ENCODE measurements around the gene EAF2. TPM values are rescaled to one million over a fixed set of nuclear protein-coding genes. Genes with fewer than 3 reads are reported as not detected.

Gene EAF2
- total RNA-seq, 4 donors from 2014 or later, result 2.0 to 4.2 (median 2.3) TPM

DNA sequence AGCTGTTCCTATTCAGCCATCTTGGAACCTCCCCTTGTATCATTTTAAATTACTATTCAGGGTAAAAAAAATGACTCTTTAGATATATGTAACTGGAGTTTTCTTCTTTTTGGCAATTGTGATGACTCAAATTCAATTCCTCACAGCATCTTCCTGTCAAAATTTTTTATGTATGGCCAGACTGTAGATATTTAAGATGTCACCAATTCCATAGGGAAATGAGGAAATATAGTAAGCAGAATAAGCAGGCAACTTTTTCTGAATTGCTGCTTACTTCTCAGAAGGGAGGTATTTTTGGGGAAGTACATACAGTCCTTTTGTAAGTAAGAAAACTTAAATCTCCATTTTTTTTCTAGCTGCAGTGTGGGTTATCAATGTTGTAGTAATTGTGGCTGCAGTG is 28.8 kb downstream of the EAF2 start:
- no peak for TF ChIP-seq POLR2A (IDR thresholded peaks at IDR 0.05)
- TF ChIP-seq, protein P1, sequence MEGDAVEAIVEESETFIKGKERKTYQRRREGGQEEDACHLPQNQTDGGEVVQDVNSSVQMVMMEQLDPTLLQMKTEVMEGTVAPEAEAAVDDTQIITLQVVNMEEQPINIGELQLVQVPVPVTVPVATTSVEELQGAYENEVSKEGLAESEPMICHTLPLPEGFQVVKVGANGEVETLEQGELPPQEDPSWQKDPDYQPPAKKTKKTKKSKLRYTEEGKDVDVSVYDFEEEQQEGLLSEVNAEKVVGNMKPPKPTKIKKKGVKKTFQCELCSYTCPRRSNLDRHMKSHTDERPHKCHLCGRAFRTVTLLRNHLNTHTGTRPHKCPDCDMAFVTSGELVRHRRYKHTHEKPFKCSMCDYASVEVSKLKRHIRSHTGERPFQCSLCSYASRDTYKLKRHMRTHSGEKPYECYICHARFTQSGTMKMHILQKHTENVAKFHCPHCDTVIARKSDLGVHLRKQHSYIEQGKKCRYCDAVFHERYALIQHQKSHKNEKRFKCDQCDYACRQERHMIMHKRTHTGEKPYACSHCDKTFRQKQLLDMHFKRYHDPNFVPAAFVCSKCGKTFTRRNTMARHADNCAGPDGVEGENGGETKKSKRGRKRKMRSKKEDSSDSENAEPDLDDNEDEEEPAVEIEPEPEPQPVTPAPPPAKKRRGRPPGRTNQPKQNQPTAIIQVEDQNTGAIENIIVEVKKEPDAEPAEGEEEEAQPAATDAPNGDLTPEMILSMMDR (IDR thresholded peaks at IDR 0.05), result no peak
- intact Hi-C loops (cut with DNase I), result no loop called here

DNA sequence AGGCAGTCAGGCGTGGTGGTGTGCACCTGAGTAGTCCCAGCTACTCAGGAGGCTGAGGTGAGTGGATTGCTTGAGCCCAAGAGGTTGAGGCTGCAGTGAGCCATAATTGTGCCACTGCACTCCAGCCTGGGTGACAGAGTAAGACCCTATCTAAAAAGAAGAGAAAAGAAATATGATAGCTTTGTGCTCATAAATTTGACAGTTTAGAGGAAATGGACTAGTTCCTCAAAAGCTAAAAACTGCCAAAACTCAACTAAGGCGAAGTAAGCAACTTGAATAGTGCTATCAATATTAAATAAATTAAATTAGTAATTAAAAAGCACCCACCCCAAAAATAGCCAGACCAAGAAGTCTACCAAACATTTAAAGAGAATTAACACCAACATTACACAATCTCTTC is 34.7 kb downstream of the EAF2 start:
- H3K36me3 ChIP-seq, result no peaks in the 10 kb centered on the region
- H3K4me1 ChIP-seq, result no peaks in the 10 kb centered on the region
- no peak overlapping the region for H3K4me3 ChIP-seq
- 88 to 92% methylated on average over 2 of the region's 2 CpGs for WGBS, 2 donors
- H3K27me3 ChIP-seq, result no peaks in the 10 kb centered on the region
- H3K9me3 ChIP-seq, result no peaks in the 10 kb centered on the region
- no peak overlapping the region for H3K27ac ChIP-seq
- DNase-seq, result no peak
- no peak for TF ChIP-seq POLR2A (IDR thresholded peaks at IDR 0.05)
- TF ChIP-seq, protein P1 (IDR thresholded peaks at IDR 0.05), result no peak
- intact Hi-C loops (cut with DNase I), result no loop called here

More for the DNA sequence above, 28.8 kb downstream of the EAF2 start:
- Histone ChIP-seq H3K9me3 (no peaks in the 10 kb centered on the region), H3K4me3 (no peak overlapping the region), H3K4me1 (no peaks in the 10 kb centered on the region), H3K36me3 (peaks cover 0 to 7% (median 0%) of the 10 kb centered on the region in 3 donors), H3K27me3 (no peaks in the 10 kb centered on the region), H3K27ac (no peak overlapping the region)
- no peak for DNase-seq

DNA sequence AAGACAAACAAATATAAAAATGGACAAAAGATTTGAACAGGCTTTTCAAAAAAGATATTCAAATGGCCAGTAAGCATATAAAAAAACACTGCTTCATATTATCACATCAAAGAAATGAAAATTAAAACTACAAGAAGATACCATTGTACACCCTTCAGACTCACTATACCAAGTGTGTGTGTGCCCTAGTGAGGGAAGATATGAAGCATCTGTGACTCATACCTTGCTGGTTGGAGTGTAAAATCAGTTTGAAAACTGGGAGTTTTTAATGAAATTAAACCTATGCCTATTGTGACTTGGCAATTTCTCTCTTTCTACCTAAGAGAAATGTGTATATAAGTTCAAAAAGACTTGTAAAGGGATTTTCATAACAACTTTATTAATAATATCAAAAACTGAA is 35.7 kb downstream of the EAF2 start:
- no peak overlapping the region for H3K27ac ChIP-seq
- H3K4me3 ChIP-seq, result no peak overlapping the region
- no peaks in the 10 kb centered on the region for H3K4me1 ChIP-seq
- no peak for DNase-seq
- H3K27me3 ChIP-seq, result no peaks in the 10 kb centered on the region
- no peaks in the 10 kb centered on the region for H3K36me3 ChIP-seq
- no peaks in the 10 kb centered on the region for H3K9me3 ChIP-seq
- intact Hi-C loops (cut with DNase I), result no loop called here
- TF ChIP-seq, protein P1 (IDR thresholded peaks at IDR 0.05), result no peak
- no peak for TF ChIP-seq POLR2A (IDR thresholded peaks at IDR 0.05)

DNA sequence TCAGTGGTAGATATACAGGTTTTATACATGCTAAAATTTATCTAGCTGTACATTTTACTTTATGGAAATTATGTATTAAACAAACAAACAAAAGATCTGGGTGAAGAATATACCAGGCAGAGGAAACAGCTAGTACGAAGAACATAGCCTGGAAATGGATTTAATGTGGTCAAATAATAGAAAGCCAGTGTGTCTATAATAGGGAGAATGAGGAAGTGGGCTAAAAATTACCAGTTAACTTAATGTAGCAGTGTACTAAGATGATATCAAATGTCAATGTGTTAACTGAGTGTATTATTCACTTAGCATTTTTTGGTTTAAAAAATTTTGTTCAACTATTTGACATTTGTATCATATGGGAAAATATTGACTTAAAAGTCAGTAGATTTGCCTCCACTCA is 36.4 kb downstream of the EAF2 start:
- no peaks in the 10 kb centered on the region for H3K27me3 ChIP-seq
- H3K36me3 ChIP-seq, result no peaks in the 10 kb centered on the region
- TF ChIP-seq, protein P1 (IDR thresholded peaks at IDR 0.05), result no peak
- TF ChIP-seq POLR2A (IDR thresholded peaks at IDR 0.05), result no peak
- intact Hi-C loops (cut with DNase I), result no loop called here
- 38 to 63% methylated on average over 1 of the region's 1 CpG for WGBS, 2 donors
- H3K27ac ChIP-seq, result no peak overlapping the region
- no peak for DNase-seq
- H3K4me1 ChIP-seq, result no peaks in the 10 kb centered on the region
- no peak overlapping the region for H3K4me3 ChIP-seq
- no peaks in the 10 kb centered on the region for H3K9me3 ChIP-seq

DNA sequence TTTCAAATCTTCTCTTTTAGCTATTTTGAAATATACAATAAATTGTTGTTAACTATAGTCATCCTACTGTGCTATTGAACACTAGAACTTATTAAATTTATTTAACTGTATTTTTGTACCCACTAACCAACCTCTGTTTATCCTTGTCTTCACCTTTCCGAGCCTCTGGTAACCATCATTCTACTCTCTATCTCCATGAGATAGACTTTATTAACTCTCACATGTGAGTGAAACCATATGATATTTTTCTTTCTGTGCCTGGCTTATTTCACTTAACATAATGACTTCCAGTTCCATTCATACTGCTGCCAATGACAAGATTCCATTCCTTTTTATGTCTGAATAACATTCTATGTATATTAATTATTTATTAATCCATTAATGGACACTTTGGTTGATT is 43.4 kb downstream of the EAF2 start:
- H3K27ac ChIP-seq, result no peak overlapping the region
- H3K4me1 ChIP-seq, result no peaks in the 10 kb centered on the region
- no peak for TF ChIP-seq POLR2A (IDR thresholded peaks at IDR 0.05)
- TF ChIP-seq, protein P1 (IDR thresholded peaks at IDR 0.05), result no peak
- H3K36me3 ChIP-seq, result no peaks in the 10 kb centered on the region
- intact Hi-C loops (cut with DNase I), result no loop called here
- no peaks in the 10 kb centered on the region for H3K27me3 ChIP-seq
- H3K4me3 ChIP-seq, result no peak overlapping the region
- H3K9me3 ChIP-seq, result no peaks in the 10 kb centered on the region
- no peak for DNase-seq
- WGBS, 2 donors, result 83 to 86% methylated on average over 1 of the region's 1 CpG

All from esophagus squamous epithelium (tissue), 5 donors.